Activated CD8-positive, alpha-beta memory T cell treated with anti-CD3 and anti-CD28 coated beads for 48 hours (primary cell): ENCODE measurements around the gene UBA6.

ENCODE experiments used
- DNase-seq, 3 experiments: peaks; one replicate each; pipeline ENCODE4 v3.0.0-alpha.2; 2020; ENCODE audit warnings: low read depth in 2 of 3, low spot score in 2 of 3

UBA6 gene

DNA sequence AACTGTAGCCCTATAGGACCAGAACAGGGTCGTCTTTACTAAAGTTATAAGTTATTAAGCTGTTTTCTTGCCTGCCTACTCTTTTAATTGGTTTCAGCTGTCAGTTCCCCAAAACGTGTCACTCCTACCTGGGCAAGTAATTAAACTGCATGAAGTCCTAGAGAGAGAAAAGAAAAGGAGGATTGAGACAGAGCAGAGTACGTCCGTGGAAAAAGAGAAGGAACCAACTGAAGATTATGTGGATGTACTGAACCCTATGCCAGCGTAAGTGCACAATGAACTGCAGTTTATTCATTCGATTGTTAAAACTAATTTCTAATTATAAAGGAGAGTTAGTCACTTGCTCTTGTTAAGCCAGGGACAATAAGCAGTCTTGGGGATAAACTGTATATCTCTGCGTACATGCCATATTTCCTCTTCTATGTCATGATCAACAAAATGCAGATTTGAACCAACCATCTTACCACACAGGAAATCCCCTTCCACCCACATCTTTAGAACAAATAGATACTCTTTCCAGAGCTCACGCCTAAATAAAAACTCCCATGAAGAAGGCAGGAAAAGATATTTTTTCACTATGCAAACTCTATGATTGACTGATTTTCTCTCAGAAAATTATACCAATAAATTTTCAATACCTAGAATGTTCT, 119.6 kb downstream of the UBA6 start:
- DNase-seq, result no peak

DNA sequence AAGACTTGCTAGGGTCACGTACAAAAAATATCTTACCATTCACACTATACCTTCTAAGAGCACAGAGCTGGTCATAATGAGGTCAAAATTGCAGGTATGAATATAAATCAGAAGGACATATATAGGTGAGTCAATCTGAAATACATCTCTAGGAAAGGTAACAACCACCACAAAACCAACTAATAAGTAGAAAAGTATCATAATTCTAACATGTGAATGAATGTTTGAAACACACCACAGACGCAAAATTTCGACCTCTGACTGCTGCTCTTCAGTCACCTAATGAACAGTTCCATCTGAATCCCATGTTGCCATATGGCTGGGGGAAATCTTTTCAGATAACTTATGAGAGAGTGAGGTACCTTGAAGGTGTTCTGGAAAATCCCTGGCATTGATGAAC, 120.4 kb downstream of the UBA6 start:
- no peak for DNase-seq

DNA sequence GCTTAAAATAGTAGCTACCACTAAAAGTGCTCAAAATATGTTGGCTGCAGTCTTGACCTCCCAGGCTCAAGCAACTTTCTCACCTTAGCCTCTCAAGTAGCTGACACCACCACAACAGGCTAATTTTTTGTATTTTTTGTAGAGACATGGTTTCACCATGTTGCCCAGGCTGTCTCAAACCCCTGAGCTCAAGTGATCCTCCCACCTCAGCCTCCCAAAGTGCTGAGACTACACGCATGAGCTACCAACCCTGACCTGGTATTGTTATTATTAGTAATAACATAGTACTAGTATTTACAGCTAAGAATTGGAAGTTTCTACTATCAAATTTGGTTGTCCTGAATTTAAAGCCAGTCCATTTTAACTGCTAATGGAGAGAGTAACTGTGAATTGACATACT, 124.4 kb downstream of the UBA6 start:
- no peak for DNase-seq

DNA sequence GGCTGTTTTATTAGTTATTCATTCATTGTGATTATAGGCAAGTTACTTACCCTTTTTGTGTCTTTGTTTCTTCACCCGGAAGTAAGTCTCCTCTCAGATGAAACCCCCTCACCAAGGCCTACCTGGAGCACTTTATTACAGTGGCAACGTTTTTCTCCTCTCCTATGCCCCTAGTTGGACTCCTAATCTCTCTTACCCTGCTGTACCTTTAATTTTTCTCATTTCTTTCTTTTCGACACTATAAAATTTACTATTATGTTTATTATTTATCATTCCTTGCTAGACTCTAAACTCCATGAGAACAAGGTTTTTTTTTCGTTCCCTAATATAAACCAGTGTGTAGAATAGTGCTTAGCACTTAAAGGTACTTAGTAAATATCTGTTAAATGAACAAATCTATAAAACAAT, 124.9 kb downstream of the UBA6 start:
- no peak for DNase-seq

DNA sequence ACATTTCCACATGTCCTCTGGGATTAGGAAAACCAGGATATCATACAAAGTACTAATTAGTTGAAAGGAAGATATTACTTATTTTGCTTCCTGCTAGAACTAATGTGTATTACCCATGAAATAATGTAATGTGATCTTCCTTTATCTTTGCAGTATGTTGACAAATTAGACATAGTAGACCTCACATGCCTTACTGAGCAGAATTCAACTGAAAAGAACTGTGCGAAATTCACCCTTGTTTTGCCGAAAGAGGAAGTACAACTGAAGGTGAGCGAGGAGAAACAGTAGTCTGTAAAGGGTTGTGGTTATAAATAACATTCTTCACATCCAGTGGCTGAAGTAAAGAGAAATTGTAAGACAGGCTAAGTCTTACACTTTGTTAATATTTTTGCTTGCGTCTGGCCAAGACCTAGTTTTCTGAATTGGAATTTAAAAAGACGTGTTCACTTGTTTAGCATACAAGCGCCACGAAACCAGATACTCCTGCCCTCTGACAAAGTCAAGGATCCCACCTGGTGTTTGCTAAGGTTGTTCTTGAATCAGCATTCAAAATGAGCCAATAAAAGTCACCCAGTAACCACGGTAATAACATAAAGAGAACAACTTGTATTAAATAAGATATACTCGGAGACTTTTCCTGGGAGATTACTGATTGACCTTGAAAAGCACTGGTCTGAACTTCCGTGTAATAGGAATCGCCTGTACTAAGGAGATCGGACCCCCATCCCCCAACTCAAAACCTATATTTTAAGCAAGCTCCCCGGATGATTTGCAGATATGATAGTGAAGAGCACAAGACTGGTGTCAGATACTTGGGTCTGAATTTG, 125.5 kb downstream of the UBA6 start:
- DNase-seq, result no peak

DNA sequence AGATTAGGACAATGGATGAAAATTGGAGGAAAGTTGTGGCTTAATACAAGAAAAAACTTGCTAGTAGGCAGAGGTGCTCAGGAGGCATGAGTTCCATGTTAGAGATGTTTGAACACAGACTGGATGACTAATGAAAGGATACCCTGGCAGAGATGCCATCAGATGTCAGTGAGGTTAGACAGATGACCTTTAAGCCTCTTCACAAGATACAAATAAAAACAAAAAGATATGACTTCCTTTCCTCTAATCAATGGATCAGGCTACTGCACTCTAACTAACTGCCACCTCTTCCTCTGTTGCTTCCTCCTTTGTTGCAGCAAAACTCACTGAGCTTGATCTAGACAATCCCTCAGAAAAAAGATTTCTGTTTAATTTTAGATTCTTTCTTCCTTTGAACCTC, 127.8 kb downstream of the UBA6 start:
- DNase-seq, result no peak

DNA sequence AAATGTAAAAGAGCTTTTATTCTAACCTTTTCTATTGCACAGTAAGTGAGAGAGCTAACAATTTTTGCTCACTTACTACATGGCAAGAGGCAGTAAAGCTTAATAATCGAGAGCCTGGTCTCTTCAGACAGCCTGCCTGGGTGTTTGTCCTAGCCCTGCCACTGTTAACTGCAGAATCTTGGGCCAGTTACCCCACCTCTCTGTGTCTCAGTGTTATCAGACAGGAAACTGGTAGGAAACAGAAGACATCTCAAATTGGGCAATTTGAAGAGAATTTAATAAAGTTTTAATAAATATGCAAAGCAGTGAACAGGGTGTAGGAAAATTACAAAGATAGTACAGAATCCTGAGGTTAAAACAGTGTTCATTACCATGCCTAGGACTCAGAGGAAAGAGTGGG, 129.0 kb downstream of the UBA6 start:
- DNase-seq, result no peak

DNA sequence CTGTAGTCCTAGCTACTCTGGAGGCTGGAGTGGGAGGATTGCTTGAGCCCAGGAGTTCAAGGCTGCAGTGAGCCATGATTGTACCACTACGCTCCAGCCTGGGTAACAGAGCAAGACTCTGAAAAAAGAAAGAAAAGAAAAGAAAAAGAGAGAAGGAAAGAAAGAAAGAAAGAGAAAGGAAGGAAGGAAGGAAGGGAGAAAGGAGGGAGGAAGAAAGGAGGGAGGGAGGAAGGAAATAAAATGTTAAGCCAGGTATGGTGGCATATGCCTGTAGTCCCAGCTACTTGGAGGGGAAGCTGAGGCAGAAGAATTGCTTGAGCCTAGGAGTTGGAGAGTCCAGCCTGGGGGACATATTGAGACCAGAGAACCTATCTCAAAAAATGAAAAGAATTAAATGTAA, 130.4 kb downstream of the UBA6 start:
- no peak for DNase-seq

DNA sequence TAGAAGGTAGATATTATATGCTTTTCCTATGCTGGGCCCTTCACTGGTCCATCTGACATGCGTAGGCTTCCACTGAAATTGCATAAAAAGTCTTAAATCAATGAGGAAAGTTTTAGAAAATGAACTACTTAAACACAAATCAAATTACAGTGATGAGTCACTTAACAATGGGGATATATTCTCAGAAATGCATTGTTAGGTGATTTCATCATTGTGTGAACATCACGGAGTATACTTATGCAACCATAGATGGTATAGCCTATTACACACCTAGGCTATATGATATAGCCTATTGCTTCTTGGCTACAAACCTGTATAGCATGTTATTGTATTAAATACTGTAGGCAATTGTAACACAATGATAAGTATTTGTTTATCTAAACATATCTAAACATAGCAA, 132.1 kb downstream of the UBA6 start:
- DNase-seq, result no peak

DNA sequence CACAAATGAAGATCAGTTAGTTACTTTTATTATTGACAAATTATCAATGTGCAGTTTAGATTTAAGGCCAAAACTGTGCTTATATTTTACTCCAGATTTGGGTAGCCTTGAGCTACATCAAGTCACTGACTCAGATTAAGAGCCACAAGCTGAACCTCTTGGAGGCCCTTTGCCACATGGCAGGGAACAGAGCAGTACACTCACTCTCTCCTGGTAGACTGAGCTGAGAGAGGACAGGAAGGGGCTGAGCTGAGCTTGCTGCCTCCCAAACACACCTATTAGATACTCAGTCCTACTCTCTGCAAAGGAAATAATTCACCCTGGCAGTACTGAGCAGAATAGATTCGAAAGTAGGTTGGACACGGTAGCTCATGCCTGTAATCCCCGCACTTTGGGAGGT, 134.6 kb downstream of the UBA6 start:
- no peak for DNase-seq

DNA sequence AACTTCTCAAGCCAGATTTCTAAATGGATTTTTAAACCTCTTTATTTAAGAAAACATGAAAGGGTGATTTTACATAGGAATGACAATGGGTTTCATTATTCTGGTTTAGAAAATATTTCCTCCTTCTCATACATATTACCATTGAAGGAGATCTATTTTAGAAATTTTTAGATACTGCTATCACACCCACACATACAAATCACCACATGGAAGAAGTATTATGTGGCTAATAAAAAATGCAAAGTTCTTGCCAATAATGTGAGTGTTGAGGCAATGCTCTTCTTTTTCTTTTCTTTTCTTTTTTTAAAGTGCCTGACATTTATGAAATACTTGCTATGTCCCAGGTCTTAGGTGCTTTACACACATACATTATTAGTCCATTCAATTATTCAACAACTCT, 135.7 kb downstream of the UBA6 start:
- DNase-seq, result no peak
